Naive thymus-derived CD8-positive, alpha-beta T cell (primary cell): ENCODE measurements around the gene TCERG1L. TPM values are rescaled to one million over a fixed set of nuclear protein-coding genes. Genes with fewer than 3 reads are reported as not detected.

Experiments
- ATAC-seq, 2 donors: fragments of 150-1000 bp; cut with Tn5 transposase in 1 of 2; sonication (Bioruptor Pico), chemical (Tn5 transposase) in 1 of 2; 1 replicate in 1 of 2; 2 replicates in 1 of 2; pipeline ENCODE4 v1.10.0; 2021; ENCODE audit warnings: mild to moderate bottlenecking in 2 of 2, moderate library complexity in 2 of 2
- POLR2A ChIA-PET: fragments of 350-600 bp; sonication (Branson Sonifier 250); formaldehyde crosslinking; loops from one replicate; lab custom pipeline; 2021; ENCODE audit warnings: antibody characterized with exemption; lab: Charles Lee
- DNase-seq, 10 donors: peaks; one replicate each; pipeline versions ENCODE4 v3.0.0 to v3.0.0-alpha.2; 2020 to 2022
- H3K27ac Mint-ChIP-seq, 10 donors: one replicate each; pipeline ENCODE4 v1.8.0; 2020 to 2022; ENCODE audit warnings: mild to moderate bottlenecking in 10 of 10, mixed read lengths in 10 of 10, moderate library complexity in 4 of 10, inconsistent platforms in 1 of 10
- H3K27me3 Mint-ChIP-seq, 5 donors: one replicate each; pipeline ENCODE4 v1.8.0; 2021 to 2022; ENCODE audit warnings: mixed read lengths in 5 of 5
- H3K36me3 Mint-ChIP-seq, 3 donors: one replicate each; pipeline ENCODE4 v1.8.0; 2020 to 2022; ENCODE audit warnings: mixed read lengths in 3 of 3, mild to moderate bottlenecking in 2 of 3, inconsistent platforms in 1 of 3
- H3K4me1 Mint-ChIP-seq, 4 donors: one replicate each; pipeline ENCODE4 v1.8.0; 2021 to 2022; ENCODE audit warnings: mixed read lengths in 4 of 4
- H3K4me3 Mint-ChIP-seq, 10 donors: one replicate each; pipeline ENCODE4 v1.8.0; 2020 to 2022; ENCODE audit warnings: mild to moderate bottlenecking in 10 of 10, mixed read lengths in 10 of 10, moderate library complexity in 6 of 10, inconsistent platforms in 1 of 10
- H3K9me3 Mint-ChIP-seq, 9 donors: one replicate each; pipeline ENCODE4 v1.8.0; 2020 to 2022; ENCODE audit warnings: mixed read lengths in 9 of 9, mild to moderate bottlenecking in 3 of 9, inconsistent platforms in 1 of 9, moderate library complexity in 1 of 9
- polyA plus RNA-seq, 3 donors: library from polyadenylated mRNA; unstranded; fragments of 300-500 nt; fragmentation: Illumina TruSeq; gene quantifications; one replicate each; pipeline ENCODE4 v1.2.3, GENCODE V29; 2021
- total RNA-seq, 8 experiments: library from RNA in 2 of 8; stranded (reverse) in 2 of 8; gene quantifications; one replicate each; pipeline ENCODE4 v1.2.3 and lab custom pipeline; 2021 to 2026

TCERG1L gene
- total and polyA plus RNA-seq, 5 experiments from 2014 or later = 0.14 to 0.27 TPM; not detected in 3

- H3K9me3 Mint-ChIP-seq = no peaks in the 10 kb centered on the region
- H3K4me3 Mint-ChIP-seq = no peak overlapping the region
- peaks cover 0 to 7% (median 0%) of the 10 kb centered on the region in 5 donors for H3K27me3 Mint-ChIP-seq
- ATAC-seq (no peak), DNase-seq (no peak)
- H3K27ac Mint-ChIP-seq = no peak overlapping the region
- H3K36me3 Mint-ChIP-seq = no peaks in the 10 kb centered on the region
- peaks cover 0 to 5% (median 2%) of the 10 kb centered on the region in 4 donors for H3K4me1 Mint-ChIP-seq
- POLR2A ChIA-PET = no interaction called here
Measured at GRCh38 chr10:131166486-131166885, 145.0 kb downstream of the TCERG1L start.

DNA sequence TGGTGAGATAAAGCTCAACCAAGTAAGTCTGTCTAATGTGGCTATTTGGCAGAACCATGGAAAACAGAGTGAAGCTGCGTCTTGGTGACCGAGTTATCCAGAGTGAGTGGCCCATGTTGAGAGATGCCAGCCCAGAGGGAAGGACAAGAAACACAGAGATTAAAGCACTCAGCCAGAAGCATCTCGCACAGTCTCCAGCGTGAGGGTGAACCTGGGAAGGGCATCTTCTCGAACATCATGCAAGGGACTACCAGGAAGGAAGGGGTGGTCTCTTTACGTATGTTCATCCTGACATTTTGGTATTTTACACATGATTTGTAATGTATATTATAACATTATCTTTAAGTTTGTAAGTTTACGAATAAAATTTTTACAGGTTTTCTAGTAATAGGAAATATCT, 146.4 kb downstream of the TCERG1L start:
- H3K27ac Mint-ChIP-seq = no peak overlapping the region
- H3K36me3 Mint-ChIP-seq = no peaks in the 10 kb centered on the region
- H3K9me3 Mint-ChIP-seq = peaks cover 0 to 2% (median 0%) of the 10 kb centered on the region in 9 donors
- no peak for DNase-seq
- no peak overlapping the region for H3K4me3 Mint-ChIP-seq
- peaks cover 0 to 3% (median 0%) of the 10 kb centered on the region in 5 donors for H3K27me3 Mint-ChIP-seq
- no peak for ATAC-seq
- peaks cover 0 to 5% (median 2%) of the 10 kb centered on the region in 4 donors for H3K4me1 Mint-ChIP-seq
- POLR2A ChIA-PET = no interaction called here

GRCh38 chr10:131162866-131163843, 148.4 kb downstream of the TCERG1L start:
- DNase-seq = no peak
- peaks cover 0 to 9% (median 2%) of the 10 kb centered on the region in 5 donors for H3K27me3 Mint-ChIP-seq
- H3K9me3 Mint-ChIP-seq = peaks cover 0 to 2% (median 0%) of the 10 kb centered on the region in 9 donors
- POLR2A ChIA-PET = no interaction called here
- H3K4me1 Mint-ChIP-seq = peaks cover 0 to 5% (median 2%) of the 10 kb centered on the region in 4 donors
- peak overlapping the region in 1 of 10 donors; percentile 8 for H3K4me3 Mint-ChIP-seq
- ATAC-seq = no peak
- no peaks in the 10 kb centered on the region for H3K36me3 Mint-ChIP-seq
- H3K27ac Mint-ChIP-seq = peak overlapping the region in 1 of 10 donors; percentile 28

DNA sequence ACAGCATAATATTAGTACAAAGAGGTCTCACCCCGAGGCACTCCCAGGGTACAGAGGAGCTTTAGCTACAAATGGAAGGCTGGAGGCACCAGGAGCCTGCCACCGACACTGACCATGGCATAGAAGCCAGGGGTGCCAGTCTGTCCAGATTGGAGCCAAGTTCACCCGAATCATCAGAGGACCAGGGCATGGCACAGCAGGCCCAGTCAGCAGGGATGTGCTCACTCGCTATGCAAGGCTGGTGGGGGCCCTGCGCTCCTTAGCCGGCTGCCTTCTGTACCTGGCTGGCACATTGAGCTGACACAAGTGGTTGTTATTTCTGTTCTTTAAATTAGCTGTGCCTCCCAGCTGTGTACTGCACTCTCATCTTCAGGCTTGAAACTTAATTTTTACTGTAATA, 149.3 kb downstream of the TCERG1L start:
- POLR2A ChIA-PET = no interaction called here
- Mint-ChIP-seq H3K27me3 (peaks cover 0 to 10% (median 2%) of the 10 kb centered on the region in 5 donors), H3K27ac (no peak overlapping the region), H3K9me3 (peaks cover 0 to 2% (median 0%) of the 10 kb centered on the region in 9 donors), H3K4me1 (peaks cover 0 to 5% (median 2%) of the 10 kb centered on the region in 4 donors), H3K4me3 (no peak overlapping the region), H3K36me3 (no peaks in the 10 kb centered on the region)
- ATAC-seq = no peak
- DNase-seq = no peak

DNA sequence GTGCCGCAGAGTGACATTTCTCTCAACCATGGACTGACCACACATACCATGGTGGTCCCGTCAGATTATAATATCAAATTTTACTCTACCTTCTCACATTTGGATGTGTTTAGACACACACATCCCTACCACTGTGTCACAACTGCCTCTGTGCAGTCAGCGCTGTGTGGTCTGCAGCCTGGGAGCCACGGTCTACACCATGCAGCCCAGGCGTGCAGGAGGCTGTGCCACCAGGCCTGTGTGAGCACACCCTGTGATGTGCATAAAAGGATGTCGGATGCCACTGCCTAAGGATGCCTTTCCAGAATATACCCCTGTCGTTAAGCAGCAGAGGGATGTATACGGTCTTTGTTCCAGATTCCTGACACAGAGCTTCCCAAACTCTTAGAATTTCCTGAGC, 150.4 kb downstream of the TCERG1L start:
- no peaks in the 10 kb centered on the region for H3K36me3 Mint-ChIP-seq
- ATAC-seq = no peak
- no peak overlapping the region for H3K27ac Mint-ChIP-seq
- POLR2A ChIA-PET = no interaction called here
- H3K4me3 Mint-ChIP-seq = no peak overlapping the region
- H3K4me1 Mint-ChIP-seq = peaks cover 0 to 5% (median 2%) of the 10 kb centered on the region in 4 donors
- H3K27me3 Mint-ChIP-seq = peaks cover 0 to 10% (median 2%) of the 10 kb centered on the region in 5 donors
- no peak for DNase-seq
- peaks cover 0 to 2% (median 0%) of the 10 kb centered on the region in 9 donors for H3K9me3 Mint-ChIP-seq

- Mint-ChIP-seq H3K27me3 (peaks cover 0 to 10% (median 2%) of the 10 kb centered on the region in 5 donors), H3K27ac (peak overlapping the region in 1 of 10 donors; percentile 24), H3K36me3 (no peaks in the 10 kb centered on the region), H3K9me3 (peaks cover 0 to 2% (median 0%) of the 10 kb centered on the region in 9 donors), H3K4me3 (no peak overlapping the region), H3K4me1 (peaks cover 0 to 5% (median 2%) of the 10 kb centered on the region in 4 donors)
- ATAC-seq = no peak
- DNase-seq = no peak
- POLR2A ChIA-PET = no interaction called here
Measured at GRCh38 chr10:131160219-131160875, 151.2 kb downstream of the TCERG1L start.

DNA sequence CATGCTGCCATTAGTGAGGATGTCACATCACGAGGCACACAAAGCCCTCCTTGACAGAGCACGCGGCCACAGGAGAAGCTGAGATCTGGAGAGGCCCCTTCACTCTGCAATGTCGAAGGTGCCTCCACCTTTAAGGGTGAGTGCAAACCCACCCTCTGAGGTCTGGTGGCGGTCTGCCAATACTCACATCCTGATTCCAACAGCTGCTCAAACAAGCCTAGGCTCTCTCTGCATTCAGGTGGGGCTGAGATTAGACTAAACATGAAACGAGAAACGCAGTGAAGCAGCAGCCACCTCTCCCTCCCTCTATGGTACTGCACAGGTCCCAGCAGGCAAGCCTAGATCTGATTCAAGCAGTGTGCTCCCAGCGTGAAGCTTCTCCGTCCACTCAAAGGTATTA, 151.8 kb downstream of the TCERG1L start:
- DNase-seq (no peak), ATAC-seq (no peak)
- H3K4me1 Mint-ChIP-seq = peaks cover 0 to 5% (median 2%) of the 10 kb centered on the region in 4 donors
- H3K27me3 Mint-ChIP-seq = peaks cover 0 to 10% (median 2%) of the 10 kb centered on the region in 5 donors
- peaks cover 0 to 2% (median 0%) of the 10 kb centered on the region in 9 donors for H3K9me3 Mint-ChIP-seq
- no peaks in the 10 kb centered on the region for H3K36me3 Mint-ChIP-seq
- no peak overlapping the region for H3K4me3 Mint-ChIP-seq
- H3K27ac Mint-ChIP-seq = peak overlapping the region in 1 of 10 donors; percentile 24
- POLR2A ChIA-PET = no interaction called here

DNA sequence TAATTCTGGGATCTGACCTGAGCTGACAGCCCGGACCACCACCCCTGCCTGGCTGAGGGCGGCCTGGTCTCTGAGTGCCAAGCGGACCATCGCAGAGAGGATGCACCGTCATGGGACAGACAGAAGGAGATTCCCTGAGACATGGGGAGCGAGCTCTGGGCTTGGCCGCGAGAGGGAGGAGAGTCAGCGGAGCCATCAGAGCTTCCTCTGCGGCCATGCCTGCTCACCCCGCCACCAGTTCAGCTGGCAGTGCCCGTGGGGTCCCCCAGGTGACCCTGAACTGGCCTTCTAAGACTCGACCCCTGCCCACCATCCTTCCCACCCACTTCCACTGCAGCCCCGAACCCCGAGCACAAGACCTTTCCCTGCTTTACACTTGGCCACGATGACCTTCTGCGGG, 152.8 kb downstream of the TCERG1L start:
- H3K27ac Mint-ChIP-seq = no peak overlapping the region
- no peak for ATAC-seq
- POLR2A ChIA-PET = no interaction called here

DNA sequence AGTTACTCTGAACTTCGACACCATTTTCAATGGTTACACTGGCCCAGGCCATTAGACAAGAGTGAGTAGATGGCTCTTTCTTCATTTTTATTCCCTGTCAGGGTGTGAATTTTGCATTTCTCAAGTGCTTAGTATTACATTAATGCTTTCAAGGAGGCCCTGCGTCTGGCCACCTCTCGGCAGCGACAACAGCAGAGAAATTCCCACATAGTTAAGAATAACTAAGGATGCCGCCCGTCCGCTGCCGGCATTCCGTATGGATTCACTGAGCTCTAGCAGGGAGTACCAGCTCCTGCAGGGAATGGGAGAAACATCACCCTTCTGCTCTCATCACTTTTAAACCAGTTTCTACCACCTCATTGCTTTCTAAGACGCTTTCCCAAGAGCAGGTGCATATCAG, 153.6 kb downstream of the TCERG1L start:
- Mint-ChIP-seq H3K4me3 (no peak overlapping the region), H3K27ac (no peak overlapping the region), H3K27me3 (peaks cover 0 to 14% (median 2%) of the 10 kb centered on the region in 5 donors), H3K36me3 (no peaks in the 10 kb centered on the region), H3K9me3 (peaks cover 0 to 4% (median under 1%) of the 10 kb centered on the region in 9 donors), H3K4me1 (peaks cover 0 to 3% (median under 1%) of the 10 kb centered on the region in 4 donors)
- ATAC-seq (no peak), DNase-seq (no peak)
- POLR2A ChIA-PET = no interaction called here

More for the DNA sequence above, 152.8 kb downstream of the TCERG1L start:
- DNase-seq = no peak
- Mint-ChIP-seq H3K4me1 (peaks cover 0 to 5% (median 2%) of the 10 kb centered on the region in 4 donors), H3K9me3 (peaks cover 0 to 2% (median 0%) of the 10 kb centered on the region in 9 donors), H3K4me3 (no peak overlapping the region), H3K27me3 (peaks cover 0 to 14% (median 2%) of the 10 kb centered on the region in 5 donors), H3K36me3 (no peaks in the 10 kb centered on the region)

- Mint-ChIP-seq H3K4me3 (no peak overlapping the region), H3K9me3 (peaks cover 3 to 21% (median 9%) of the 10 kb centered on the region in 9 donors), H3K4me1 (no peaks in the 10 kb centered on the region), H3K27me3 (peaks cover 0 to 13% (median 2%) of the 10 kb centered on the region in 5 donors), H3K36me3 (peaks cover 0 to 8% (median 0%) of the 10 kb centered on the region in 3 donors), H3K27ac (no peak overlapping the region)
- ATAC-seq (no peak), DNase-seq (no peak)
- POLR2A ChIA-PET = no interaction called here
Measured at GRCh38 chr10:131155876-131156230, 155.7 kb downstream of the TCERG1L start.

- peak in 1 of 10 donors; percentile 37 for DNase-seq
- H3K4me3 Mint-ChIP-seq = no peak overlapping the region
- no peak for ATAC-seq
- peaks cover 0 to 13% (median 2%) of the 10 kb centered on the region in 5 donors for H3K27me3 Mint-ChIP-seq
- peaks cover 3 to 21% (median 9%) of the 10 kb centered on the region in 9 donors for H3K9me3 Mint-ChIP-seq
- H3K36me3 Mint-ChIP-seq = peaks cover 0 to 8% (median 0%) of the 10 kb centered on the region in 3 donors
- H3K27ac Mint-ChIP-seq = no peak overlapping the region
- no peaks in the 10 kb centered on the region for H3K4me1 Mint-ChIP-seq
- POLR2A ChIA-PET = no interaction called here
Measured at GRCh38 chr10:131155218-131155875, 156.2 kb downstream of the TCERG1L start.

- Mint-ChIP-seq H3K27ac (no peak overlapping the region), H3K36me3 (peaks cover 0 to 8% (median 0%) of the 10 kb centered on the region in 3 donors), H3K4me3 (no peak overlapping the region), H3K27me3 (peaks cover 0 to 13% (median 2%) of the 10 kb centered on the region in 5 donors), H3K9me3 (peaks cover 3 to 21% (median 9%) of the 10 kb centered on the region in 9 donors), H3K4me1 (no peaks in the 10 kb centered on the region)
- peak in 1 of 10 donors; percentile 53 for DNase-seq
- no peak for ATAC-seq
- POLR2A ChIA-PET = no interaction called here
Measured at GRCh38 chr10:131154306-131155025, 157.1 kb downstream of the TCERG1L start.
